ENCODE data around the gene ZNF579. TPM values are rescaled to one million over a fixed set of nuclear protein-coding genes. Genes with fewer than 3 reads are reported as not detected.

ZNF579 gene
- total and polyA plus RNA-seq, 9 donors, result 4.7 to 18.5 (median 13.2) TPM

GRCh38 chr19:55596304-55596703, 15.7 kb upstream of the ZNF579 start:
- no peak for DNase-seq
- no peak overlapping the region for H3K4me3 ChIP-seq (ENCODE audit: low read length)
- H3K27ac ChIP-seq (ENCODE audit: low read length), result no peak overlapping the region
- H3K9me3 ChIP-seq (replicated peaks; ENCODE audit: control insufficient read depth, low read depth, low read length), result no peaks in the 10 kb centered on the region
- WGBS (ENCODE audit: insufficient coverage), result 98% methylated on average over 3 of the region's 3 CpGs
- no peaks in the 10 kb centered on the region for H3K27me3 ChIP-seq (ENCODE audit: control insufficient read depth, insufficient read depth, low read length)
- peaks cover 9% of the 10 kb centered on the region for H3K4me1 ChIP-seq (ENCODE audit: control insufficient read depth, insufficient read depth, low read length)
- H3K36me3 ChIP-seq (ENCODE audit: control insufficient read depth, insufficient read depth, low read length), result peaks cover 51% of the 10 kb centered on the region

GRCh38 chr19:55594996-55595545, 14.4 kb upstream of the ZNF579 start:
- DNase-seq, result peak; percentile 51
- H3K4me3 ChIP-seq (ENCODE audit: low read length), result no peak overlapping the region
- H3K27ac ChIP-seq (ENCODE audit: low read length), result no peak overlapping the region
- no peaks in the 10 kb centered on the region for H3K9me3 ChIP-seq (replicated peaks; ENCODE audit: control insufficient read depth, low read depth, low read length)
- WGBS (ENCODE audit: insufficient coverage), result 90% methylated on average over 2 of the region's 4 CpGs
- peaks cover 52% of the 10 kb centered on the region for H3K36me3 ChIP-seq (ENCODE audit: control insufficient read depth, insufficient read depth, low read length)
- H3K27me3 ChIP-seq (ENCODE audit: control insufficient read depth, insufficient read depth, low read length), result no peaks in the 10 kb centered on the region
- H3K4me1 ChIP-seq (ENCODE audit: control insufficient read depth, insufficient read depth, low read length), result peaks cover 3% of the 10 kb centered on the region

GRCh38 chr19:55593096-55593772, 12.6 kb upstream of the ZNF579 start:
- Histone ChIP-seq H3K27me3 (ENCODE audit: control insufficient read depth, insufficient read depth, low read length) (no peaks in the 10 kb centered on the region), H3K4me1 (ENCODE audit: control insufficient read depth, insufficient read depth, low read length) (peaks cover 3% of the 10 kb centered on the region), H3K9me3 (replicated peaks; ENCODE audit: control insufficient read depth, low read depth, low read length) (no peaks in the 10 kb centered on the region), H3K4me3 (ENCODE audit: low read length) (no peak overlapping the region), H3K36me3 (ENCODE audit: control insufficient read depth, insufficient read depth, low read length) (peaks cover 52% of the 10 kb centered on the region), H3K27ac (ENCODE audit: low read length) (no peak overlapping the region)
- DNase-seq, result peak; percentile 7
- WGBS (ENCODE audit: insufficient coverage), result 65% methylated on average over 68 of the region's 68 CpGs

GRCh38 chr19:55592391-55593090, 11.9 kb upstream of the ZNF579 start:
- peak; percentile 3 for DNase-seq
- Histone ChIP-seq H3K36me3 (ENCODE audit: control insufficient read depth, insufficient read depth, low read length) (peaks cover 46% of the 10 kb centered on the region), H3K27me3 (ENCODE audit: control insufficient read depth, insufficient read depth, low read length) (no peaks in the 10 kb centered on the region), H3K4me3 (ENCODE audit: low read length) (no peak overlapping the region), H3K4me1 (ENCODE audit: control insufficient read depth, insufficient read depth, low read length) (peaks cover 3% of the 10 kb centered on the region), H3K9me3 (replicated peaks; ENCODE audit: control insufficient read depth, low read depth, low read length) (no peaks in the 10 kb centered on the region), H3K27ac (ENCODE audit: low read length) (no peak overlapping the region)
- 77% methylated on average over 70 of the region's 73 CpGs for WGBS (ENCODE audit: insufficient coverage)

GRCh38 chr19:55591555-55591954, 10.9 kb upstream of the ZNF579 start:
- no peak overlapping the region for H3K4me3 ChIP-seq (ENCODE audit: low read length)
- no peak overlapping the region for H3K27ac ChIP-seq (ENCODE audit: low read length)
- 100% methylated on average over 1 of the region's 10 CpGs for WGBS (ENCODE audit: insufficient coverage)
- no peaks in the 10 kb centered on the region for H3K27me3 ChIP-seq (ENCODE audit: control insufficient read depth, insufficient read depth, low read length)
- H3K36me3 ChIP-seq (ENCODE audit: control insufficient read depth, insufficient read depth, low read length), result peaks cover 38% of the 10 kb centered on the region
- no peak for DNase-seq
- no peaks in the 10 kb centered on the region for H3K9me3 ChIP-seq (replicated peaks; ENCODE audit: control insufficient read depth, low read depth, low read length)
- H3K4me1 ChIP-seq (ENCODE audit: control insufficient read depth, insufficient read depth, low read length), result peaks cover 13% of the 10 kb centered on the region

- peaks cover 19% of the 10 kb centered on the region for H3K4me1 ChIP-seq (ENCODE audit: control insufficient read depth, insufficient read depth, low read length)
- WGBS (ENCODE audit: insufficient coverage), result 69% methylated on average over 4 of the region's 10 CpGs
- no peak for DNase-seq
These were observed 10.0 kb upstream of the ZNF579 start for GRCh38 chr19:55590617-55591016.

GRCh38 chr19:55590109-55590508, 9.5 kb upstream of the ZNF579 start:
- peaks cover 28% of the 10 kb centered on the region for H3K36me3 ChIP-seq (ENCODE audit: control insufficient read depth, insufficient read depth, low read length)
- no peak overlapping the region for H3K27ac ChIP-seq (ENCODE audit: low read length)
- no peak overlapping the region for H3K4me3 ChIP-seq (ENCODE audit: low read length)
- 8% methylated on average over 3 of the region's 7 CpGs for WGBS (ENCODE audit: insufficient coverage)
- H3K27me3 ChIP-seq (ENCODE audit: control insufficient read depth, insufficient read depth, low read length), result no peaks in the 10 kb centered on the region
- peaks cover 21% of the 10 kb centered on the region for H3K4me1 ChIP-seq (ENCODE audit: control insufficient read depth, insufficient read depth, low read length)
- DNase-seq, result no peak
- no peaks in the 10 kb centered on the region for H3K9me3 ChIP-seq (replicated peaks; ENCODE audit: control insufficient read depth, low read depth, low read length)

More at GRCh38 chr19:55590617-55591016, 10.0 kb upstream of the ZNF579 start:
- Histone ChIP-seq H3K4me3 (ENCODE audit: low read length) (no peak overlapping the region), H3K9me3 (replicated peaks; ENCODE audit: control insufficient read depth, low read depth, low read length) (no peaks in the 10 kb centered on the region), H3K27ac (ENCODE audit: low read length) (no peak overlapping the region), H3K36me3 (ENCODE audit: control insufficient read depth, insufficient read depth, low read length) (peaks cover 30% of the 10 kb centered on the region), H3K27me3 (ENCODE audit: control insufficient read depth, insufficient read depth, low read length) (no peaks in the 10 kb centered on the region)

- H3K9me3 ChIP-seq (replicated peaks; ENCODE audit: control insufficient read depth, low read depth, low read length), result no peaks in the 10 kb centered on the region
- no peak for DNase-seq
- H3K4me1 ChIP-seq (ENCODE audit: control insufficient read depth, insufficient read depth, low read length), result peaks cover 25% of the 10 kb centered on the region
- no peak overlapping the region for H3K27ac ChIP-seq (ENCODE audit: low read length)
- peaks cover 18% of the 10 kb centered on the region for H3K36me3 ChIP-seq (ENCODE audit: control insufficient read depth, insufficient read depth, low read length)
- H3K4me3 ChIP-seq (ENCODE audit: low read length), result no peak overlapping the region
- WGBS (ENCODE audit: insufficient coverage), result 86% methylated on average over 8 of the region's 8 CpGs
- no peaks in the 10 kb centered on the region for H3K27me3 ChIP-seq (ENCODE audit: control insufficient read depth, insufficient read depth, low read length)
These were observed 8.1 kb upstream of the ZNF579 start for GRCh38 chr19:55588738-55589137.

GRCh38 chr19:55586976-55587668, 6.5 kb upstream of the ZNF579 start:
- no peaks in the 10 kb centered on the region for H3K27me3 ChIP-seq (ENCODE audit: control insufficient read depth, insufficient read depth, low read length)
- peaks cover 9% of the 10 kb centered on the region for H3K36me3 ChIP-seq (ENCODE audit: control insufficient read depth, insufficient read depth, low read length)
- H3K9me3 ChIP-seq (replicated peaks; ENCODE audit: control insufficient read depth, low read depth, low read length), result no peaks in the 10 kb centered on the region
- 2% methylated on average over 27 of the region's 40 CpGs for WGBS (ENCODE audit: insufficient coverage)
- peaks cover 25% of the 10 kb centered on the region for H3K4me1 ChIP-seq (ENCODE audit: control insufficient read depth, insufficient read depth, low read length)
- DNase-seq, result peak; percentile 94
- H3K27ac ChIP-seq (ENCODE audit: low read length), result peak overlapping the region; percentile 52
- peak overlapping the region; percentile 8 for H3K4me3 ChIP-seq (ENCODE audit: low read length)
